K562 (cell line): ENCODE data around the gene NHS. TPM values are rescaled to one million over a fixed set of nuclear protein-coding genes. Genes with fewer than 3 reads are reported as not detected.

Source experiments
- ATAC-seq: fragments of 200-7000 bp; cut with Tn5 transposase; 3 replicates; pipeline ENCODE4 v1.9.1; 2020; ENCODE audit warnings: moderate library complexity
- BruUV-seq: library from RNA; stranded (reverse); fragments of 400-500 nt; replicated peaks from 2 replicates; lab custom pipeline; 2021; lab: Mats Ljungman, UMichigan
- CTCF ChIA-PET: fragments of 300-600 bp; formaldehyde crosslinking; extraction: SDS; loops from one replicate; lab custom pipeline; 2021; ENCODE audit warnings: low intra/inter-chr PET ratio; lab: Yijun Ruan, JAX
- POLR2A ChIA-PET: fragments of 300-600, 350-650 bp; sonication (Branson Sonifier 250); formaldehyde crosslinking; extraction: SDS; loops from one replicate; lab custom pipeline; 2021; ENCODE audit warnings: antibody characterized with exemption, inconsistent platforms; lab: Yijun Ruan, JAX
- DNase-seq, 4 experiments: peaks; one replicate each; pipeline versions ENCODE4 v3.0.0 to v3.0.0-alpha.2; 2011 to 2018; ENCODE audit warnings: low spot score in 3 of 4, mixed read lengths in 3 of 4; ENCODE audit errors: extremely low read depth in 1 of 4
- FAIRE-seq: peaks from 2 replicates; lab custom pipeline; 2011; peaks lifted over from hg19 to GRCh38; lab: Jason Lieb, UNC
- H2AFZ ChIP-seq: 2 replicates; pipeline ENCODE4 v1.6.0; 2011; ENCODE audit warnings: low read depth, low read length, control low read depth, inconsistent platforms
- H3K27ac ChIP-seq: fragments of 200-600 bp; 3 replicates; pipeline ENCODE4 v1.8.0; 2011; ENCODE audit warnings: low read depth, mild to moderate bottlenecking, control low read depth, inconsistent platforms, low read length, moderate library complexity, mixed read lengths; ENCODE audit errors: extremely low read depth
- H3K27me3 ChIP-seq, 2 experiments: fragments of 300-600 bp in 1 of 2; 2 replicates in 1 of 2; 3 replicates in 1 of 2; pipeline versions ENCODE4 v1.6.0 to v1.8.0; 2011; ENCODE audit warnings: inconsistent platforms in 2 of 2, low read length in 2 of 2, mild to moderate bottlenecking in 1 of 2, mixed read lengths in 1 of 2, moderate library complexity in 1 of 2; ENCODE audit not compliant: control insufficient read depth in 2 of 2, insufficient read depth in 2 of 2
- H3K36me3 ChIP-seq: fragments of 300-600 bp; 3 replicates; pipeline ENCODE4 v1.8.0; 2011; ENCODE audit warnings: mild to moderate bottlenecking, low read length, inconsistent platforms; ENCODE audit not compliant: control insufficient read depth, insufficient read depth
- H3K4me1 ChIP-seq, 2 experiments: fragments of 200-600 bp in 1 of 2; replicated peaks in 1 of 2; 2 replicates in 1 of 2; 3 replicates in 1 of 2; pipeline versions ENCODE4 v1.5.1 to v1.8.0; 2011; ENCODE audit warnings: inconsistent platforms in 2 of 2, low read length in 2 of 2, mild to moderate bottlenecking in 1 of 2, mixed read lengths in 1 of 2, moderate library complexity in 1 of 2; ENCODE audit not compliant: control insufficient read depth in 2 of 2, insufficient read depth in 2 of 2
- H3K4me2 ChIP-seq: 2 replicates; pipeline ENCODE4 v1.6.1; 2011; ENCODE audit warnings: low read length, control low read depth, inconsistent platforms, mixed read lengths; ENCODE audit not compliant: insufficient read depth
- H3K4me3 ChIP-seq: fragments of 200-600 bp; sonication (generic), shearing (Covaris generic); 2 replicates; pipeline ENCODE4 v1.5.1; 2016; ENCODE audit warnings: control low read depth, inconsistent platforms
- H3K79me2 ChIP-seq: fragments of 200-600 bp; 3 replicates; pipeline ENCODE4 v1.8.0; 2011; ENCODE audit warnings: low read length, inconsistent platforms; ENCODE audit not compliant: control insufficient read depth, insufficient read depth
- H3K9ac ChIP-seq, 2 experiments: 2 replicates each; pipeline versions ENCODE4 v1.6.0 to v1.6.1; 2011; ENCODE audit warnings: low read depth in 2 of 2, low read length in 2 of 2, control low read depth in 1 of 2, inconsistent platforms in 1 of 2, mild to moderate bottlenecking in 1 of 2, mixed read lengths in 1 of 2; ENCODE audit not compliant: insufficient read depth in 1 of 2
- H3K9me1 ChIP-seq: one replicate; pipeline ENCODE4 v1.6.0; 2011; ENCODE audit warnings: inconsistent platforms, mild to moderate bottlenecking, low read length, moderate library complexity; ENCODE audit not compliant: control insufficient read depth, insufficient read depth
- H3K9me3 ChIP-seq: replicated peaks from 2 replicates; pipeline ENCODE4 v1.5.1; 2011; ENCODE audit warnings: low read depth, low read length, inconsistent platforms; ENCODE audit not compliant: control insufficient read depth, insufficient read depth
- H4K20me1 ChIP-seq: replicated peaks from 2 replicates; pipeline ENCODE4 v1.6.1; 2011; ENCODE audit warnings: low read length, inconsistent platforms, mixed read lengths; ENCODE audit not compliant: control insufficient read depth, insufficient read depth
- ESRRB ChIP-seq: fragments of 250-450 bp; sonication (Bioruptor Pico); IDR thresholded peaks from 2 replicates; pipeline ENCODE4 v1.5.0; 2020; ENCODE audit warnings: mild to moderate bottlenecking, moderate library complexity, borderline replicate concordance
- FOXP1 ChIP-seq: sonication (generic); formaldehyde crosslinking; IDR thresholded peaks from 2 replicates; pipeline ENCODE4 v1.8.0; 2022; ENCODE audit warnings: mild to moderate bottlenecking, missing genetic modification reagents
- GMEB1 ChIP-seq: fragments of 250-450 bp; sonication (Bioruptor Pico); IDR thresholded peaks from 2 replicates; pipeline ENCODE4 v1.4.0; 2020; ENCODE audit warnings: mild to moderate bottlenecking
- HEY1 ChIP-seq: fragments of 250-450 bp; sonication (Bioruptor Pico); IDR thresholded peaks from 2 replicates; pipeline ENCODE4 v1.5.0; 2020; ENCODE audit warnings: mild to moderate bottlenecking, moderate library complexity, borderline replicate concordance
- HINFP ChIP-seq: fragments of 450-650 bp; conservative IDR thresholded peaks from 2 replicates; pipeline ENCODE4 v1.6.1; 2016; ENCODE audit warnings: missing genetic modification characterization, low read depth, mild to moderate bottlenecking, control low read depth, missing compliant biosample characterization
- MAZ ChIP-seq, 2 experiments: fragments of 450-650 bp in 1 of 2; sonication (generic) in 1 of 2; formaldehyde crosslinking; IDR thresholded peaks in 1 of 2; conservative IDR thresholded peaks in 1 of 2; 2 replicates each; pipeline versions ENCODE4 v1.4.0 to v1.5.0; 2020; ENCODE audit warnings: mild to moderate bottlenecking in 1 of 2, missing genetic modification reagents in 1 of 2
- MED1 ChIP-seq: sonication (generic); formaldehyde crosslinking; IDR thresholded peaks from 2 replicates; pipeline ENCODE4 v1.8.1; 2023; ENCODE audit warnings: missing genetic modification reagents, borderline replicate concordance
- RAD51 ChIP-seq: fragments of 450-650 bp; IDR thresholded peaks from 2 replicates; pipeline ENCODE4 v1.7.1; 2016; ENCODE audit warnings: low read depth, mild to moderate bottlenecking, borderline replicate concordance
- SUPT5H ChIP-seq: fragments of 450-650 bp; IDR thresholded peaks from 2 replicates; pipeline ENCODE4 v1.6.1; 2016
- TCF7 ChIP-seq: sonication (generic); IDR thresholded peaks from 2 replicates; pipeline ENCODE4 v1.6.1; 2016; ENCODE audit warnings: antibody characterized with exemption, borderline replicate concordance
- TCFL5 ChIP-seq: fragments of 250-450 bp; sonication (Bioruptor Pico); conservative IDR thresholded peaks from 2 replicates; pipeline ENCODE4 v1.6.1; 2021; ENCODE audit warnings: mild to moderate bottlenecking, moderate library complexity, matching md5 sums
- THRA ChIP-seq: fragments of 450-650 bp; IDR thresholded peaks from 2 replicates; pipeline ENCODE4 v1.6.1; 2017; ENCODE audit warnings: mild to moderate bottlenecking, moderate library complexity
- ZNF764 ChIP-seq: fragments of 250-450 bp; sonication (Bioruptor Pico); IDR thresholded peaks from 2 replicates; pipeline ENCODE4 v1.4.0; 2020; ENCODE audit warnings: low read depth, mild to moderate bottlenecking, moderate library complexity
- WGBS: fragments of 100-300 bp; shearing (Covaris generic); methylation state at CpG from one replicate; pipeline ENCODE4 v1.1.6; 2016; ENCODE audit warnings: low coverage, mixed read lengths; ENCODE audit not compliant: insufficient coverage; ENCODE audit errors: missing lambda C conversion rate; 5-methylcytosine and 5-hydroxymethylcytosine counted together
- in situ Hi-C: fragments of 300-500 bp; cut with MboI; formaldehyde crosslinking; loops from 4 replicates; pipeline ENCODE4 v1.15.0; 2018; ENCODE audit warnings: inconsistent platforms, mixed read lengths
- intact Hi-C: fragments of 100-400 bp; cut with micrococcal nuclease; formaldehyde crosslinking; loops from 2 replicates; pipeline ENCODE4 v1.14.2; 2022
- polyA plus RNA-seq, 8 experiments: library from polyadenylated mRNA; depleted of rRNA in 4 of 8; stranded (reverse) in 5 of 8; unstranded in 3 of 8; fragments of >200 nt; fragmentation: Nextera tagmentation in 2 of 8; fragmentation: Illumina TruSeq in 1 of 8; extraction: Ambion mirVana in 2 of 8; extraction: Trizol in 1 of 8; gene quantifications; 2 replicates each; pipeline versions ENCODE4 v1.2.1 to v1.2.3, GENCODE V29; 2011 to 2014; ENCODE audit warnings: inconsistent platforms in 1 of 8, missing spikeins in 1 of 8
- total RNA-seq, 7 experiments: library from RNA; depleted of rRNA in 6 of 7; stranded (reverse); fragments of >200 nt in 6 of 7; fragmentation: Illumina TruSeq in 2 of 7; extraction: Trizol in 2 of 7; gene quantifications; 2 replicates each; pipeline versions ENCODE4 v1.2.1 to v1.2.3, GENCODE V29; 2011 to 2021; ENCODE audit warnings: low replicate concordance in 1 of 7
- TF ChIP-seq, protein P1 (sequence below), 3 experiments: fragments of 200-800 bp in 1 of 3; sonication (Bioruptor generic) in 1 of 3; sonication (generic) in 1 of 3; formaldehyde crosslinking in 1 of 3; IDR thresholded peaks; 2 replicates each; pipeline versions ENCODE4 v1.6.1 to v1.8.0; 2016 to 2022; ENCODE audit warnings: mild to moderate bottlenecking in 2 of 3, missing compliant biosample characterization in 2 of 3, missing genetic modification characterization in 2 of 3, missing genetic modification reagents in 1 of 3

Gene NHS
- total and polyA plus RNA-seq, 9 of the 15 experiments (the other 6 are each of a cell fraction or from before 2014, with no cell fraction given) = 0.02 TPM; not detected in 8

DNA sequence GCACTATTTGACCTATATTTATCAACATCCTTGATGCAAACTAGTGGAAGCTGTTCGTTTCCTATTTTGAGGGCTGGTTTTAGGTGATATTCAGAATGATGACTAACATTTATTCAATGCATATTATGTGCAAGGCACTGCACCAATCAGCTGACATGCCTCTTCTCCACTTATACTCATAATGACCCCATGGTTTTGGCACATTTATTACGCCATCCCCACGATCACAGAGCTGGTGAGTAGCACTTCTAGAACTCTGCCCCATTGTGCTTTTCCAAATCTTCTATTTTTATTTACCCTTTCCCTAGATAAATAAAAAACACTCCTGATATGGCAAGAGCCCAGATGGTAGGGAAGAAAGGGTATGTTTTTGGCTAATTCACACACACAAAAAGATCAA lies 375.4 kb downstream of the NHS start:
- Histone ChIP-seq H3K27me3 (no peaks in the 10 kb centered on the region), H2AFZ (no peak overlapping the region), H4K20me1 (no peaks in the 10 kb centered on the region), H3K9ac (no peak overlapping the region), H3K9me3 (no peaks in the 10 kb centered on the region), H3K4me2 (no peak overlapping the region), H3K79me2 (no peaks in the 10 kb centered on the region), H3K4me3 (no peak overlapping the region), H3K9me1 (no peaks in the 10 kb centered on the region), H3K4me1 (no peaks in the 10 kb centered on the region), H3K27ac (no peak overlapping the region), H3K36me3 (no peaks in the 10 kb centered on the region)
- in situ Hi-C loops (no loop called here), intact Hi-C loops (no loop called here)
- BruUV-seq = no TSS peak
- ChIA-PET CTCF (no interaction called here), POLR2A (no interaction called here)
- 4% methylated on average over 3 of the region's 3 CpGs for WGBS
- FAIRE-seq (no peak), DNase-seq (no peak), ATAC-seq (no peak)
- TF ChIP-seq ESRRB (CRISPR knock-in tag) (no peak), HEY1 (CRISPR knock-in tag) (no peak), GMEB1 (CRISPR knock-in tag) (no peak), ZNF764 (no peak), TCFL5 (no peak), MAZ (CRISPR knock-in tag; conservative IDR thresholded peaks at IDR 0.05 in 1 of 2, IDR thresholded peaks at IDR 0.05 in 1 of 2) (no peak), TCF7 (no peak), SUPT5H (no peak), THRA (no peak), HINFP (tag) (no peak), RAD51 (no peak), FOXP1 (CRISPR knock-in tag) (no peak), MED1 (CRISPR knock-in tag) (no peak)
- TF ChIP-seq, protein P1, sequence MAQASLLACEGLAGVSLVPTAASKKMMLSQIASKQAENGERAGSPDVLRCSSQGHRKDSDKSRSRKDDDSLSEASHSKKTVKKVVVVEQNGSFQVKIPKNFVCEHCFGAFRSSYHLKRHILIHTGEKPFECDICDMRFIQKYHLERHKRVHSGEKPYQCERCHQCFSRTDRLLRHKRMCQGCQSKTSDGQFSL (CRISPR knock-in tag; IDR thresholded peaks at IDR 0.05) = no peak
- TF ChIP-seq, protein P1 (tag; IDR thresholded peaks at IDR 0.05) = no peak
